HUDEP-2 (cell line): ENCODE data around the gene POLR2L.

Source experiments
- DNase-seq, 76 experiments: peaks; one replicate each; lab custom pipeline; 2025; ENCODE audit not compliant: unreplicated experiment in 76 of 76; lab: John Stamatoyannopoulos, UW

POLR2L gene

DNA sequence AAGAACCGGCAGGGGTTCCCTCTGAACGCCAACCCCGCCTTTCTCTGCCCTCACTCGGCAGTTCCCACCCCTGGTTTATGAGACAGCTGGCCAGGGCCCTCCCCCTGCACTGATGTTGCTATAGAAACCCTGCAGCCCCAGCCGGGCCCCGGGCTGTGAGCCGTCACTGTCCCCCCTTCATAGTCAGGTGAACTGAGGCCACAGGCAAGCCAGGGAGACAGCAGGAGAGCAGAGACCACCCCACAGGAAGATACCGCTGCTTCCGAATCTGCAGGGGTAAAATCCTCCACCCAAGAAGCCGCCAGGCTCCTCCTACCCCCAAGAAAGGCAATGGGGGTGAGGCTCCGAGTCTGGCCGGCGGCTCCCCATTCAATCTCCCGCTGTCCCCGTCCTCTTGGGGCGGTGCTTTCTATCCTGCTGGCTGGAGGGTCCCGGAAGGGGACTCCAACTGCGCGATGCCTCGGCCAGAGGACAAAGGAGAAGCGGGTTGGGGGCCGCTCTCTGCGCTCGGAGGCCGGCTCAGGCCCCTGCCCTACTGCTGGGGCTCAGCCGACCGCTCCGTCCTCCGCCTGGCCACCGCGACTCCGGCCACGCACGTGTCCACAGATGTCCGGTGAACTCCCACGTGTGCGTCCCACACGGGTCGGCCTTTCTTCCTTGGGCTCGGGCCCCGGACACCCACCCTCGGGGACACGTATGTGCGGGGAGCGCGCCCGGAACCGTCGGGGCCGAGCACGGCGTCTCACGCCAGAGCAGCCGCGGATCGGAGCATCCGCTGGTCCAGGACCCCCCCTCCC lies 44.8 kb downstream of the POLR2L start:
- DNase-seq, result peak in 57 of 76 experiments; percentile 6 to 76 (median 54)

- DNase-seq, result no peak
Measured at GRCh38 chr11:796565-797295, 45.6 kb downstream of the POLR2L start.

GRCh38 chr11:795634-796564 lies 46.4 kb downstream of the POLR2L start:
- peak in 61 of 76 experiments; percentile 6 to 82 (median 59) for DNase-seq

- DNase-seq, result no peak
Measured at GRCh38 chr11:794766-795633, 47.3 kb downstream of the POLR2L start.

DNA sequence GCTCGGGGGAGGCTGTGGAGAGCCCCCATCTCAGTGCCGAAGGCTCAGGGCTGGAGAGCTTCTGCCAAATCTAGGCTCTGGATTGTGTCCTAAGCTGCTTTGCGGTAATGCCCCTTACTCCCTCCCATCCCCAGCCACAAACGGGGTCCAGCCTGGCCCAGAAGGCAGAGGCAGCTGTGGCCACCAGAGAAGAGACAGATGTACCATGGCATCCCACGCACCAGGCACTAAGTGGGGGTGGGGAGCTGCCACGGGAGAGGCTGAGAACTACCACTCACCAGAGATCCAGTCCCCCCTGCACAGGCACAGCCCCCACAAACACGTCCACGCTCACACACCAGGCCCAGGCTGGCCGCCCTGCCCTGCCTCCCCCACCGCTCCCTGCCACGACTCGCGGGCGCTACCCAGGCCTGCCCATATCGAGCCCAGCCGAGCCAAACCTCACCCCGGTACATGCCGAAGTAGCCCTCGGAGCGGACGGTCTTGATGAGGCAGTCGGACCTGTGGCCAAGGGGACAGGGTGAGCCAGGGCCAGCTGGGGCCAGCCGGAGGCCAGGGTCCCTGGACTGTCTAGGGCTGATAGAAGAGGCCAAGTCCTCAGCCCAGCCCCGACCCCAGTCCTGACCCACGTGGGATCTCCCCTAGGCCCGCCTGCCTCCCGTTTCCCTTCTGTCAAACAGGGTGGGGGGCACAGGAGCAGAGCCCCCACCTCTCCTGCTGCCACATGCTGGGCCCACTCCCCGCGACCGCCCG lies 48.1 kb downstream of the POLR2L start:
- no peak for DNase-seq

DNA sequence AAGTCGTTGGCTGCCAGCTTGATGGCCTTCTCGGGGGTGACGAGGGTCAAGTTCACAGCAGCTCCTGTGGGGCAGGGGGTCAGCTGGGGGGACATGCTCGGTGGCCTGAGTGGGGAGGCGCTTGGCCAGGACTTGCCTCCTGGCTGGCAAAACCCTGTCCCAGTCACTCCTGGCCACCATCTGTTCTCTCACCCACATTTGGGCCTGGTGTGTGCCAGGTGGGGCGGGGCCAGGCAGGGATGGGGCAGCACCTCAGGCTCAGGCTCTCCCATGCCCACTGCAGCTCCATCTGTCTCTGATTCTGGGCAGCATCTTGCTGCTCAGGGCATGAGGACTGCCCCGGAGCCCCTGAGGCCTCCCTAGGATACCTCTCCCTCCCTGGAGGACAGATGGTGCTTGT lies 48.8 kb downstream of the POLR2L start:
- DNase-seq, result no peak

GRCh38 chr11:792873-793272 lies 49.5 kb downstream of the POLR2L start:
- DNase-seq, result no peak

DNA sequence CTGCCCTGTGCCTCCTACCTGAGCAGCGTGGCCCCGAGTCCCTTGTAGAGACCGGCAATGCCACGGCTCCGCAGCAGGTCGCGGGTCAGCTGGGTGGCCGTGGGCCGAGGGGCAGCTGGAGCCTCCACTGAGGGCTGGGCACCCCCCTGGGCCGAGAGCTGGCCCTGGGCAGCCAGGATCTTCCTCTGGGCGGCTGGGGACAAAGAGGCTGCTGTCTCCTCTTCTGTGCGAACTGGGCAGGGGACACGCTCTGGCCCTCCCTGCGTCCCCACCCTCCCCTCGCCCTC lies 49.9 kb downstream of the POLR2L start:
- no peak for DNase-seq

GRCh38 chr11:791658-792534 lies 50.4 kb downstream of the POLR2L start:
- DNase-seq, result no peak

DNA sequence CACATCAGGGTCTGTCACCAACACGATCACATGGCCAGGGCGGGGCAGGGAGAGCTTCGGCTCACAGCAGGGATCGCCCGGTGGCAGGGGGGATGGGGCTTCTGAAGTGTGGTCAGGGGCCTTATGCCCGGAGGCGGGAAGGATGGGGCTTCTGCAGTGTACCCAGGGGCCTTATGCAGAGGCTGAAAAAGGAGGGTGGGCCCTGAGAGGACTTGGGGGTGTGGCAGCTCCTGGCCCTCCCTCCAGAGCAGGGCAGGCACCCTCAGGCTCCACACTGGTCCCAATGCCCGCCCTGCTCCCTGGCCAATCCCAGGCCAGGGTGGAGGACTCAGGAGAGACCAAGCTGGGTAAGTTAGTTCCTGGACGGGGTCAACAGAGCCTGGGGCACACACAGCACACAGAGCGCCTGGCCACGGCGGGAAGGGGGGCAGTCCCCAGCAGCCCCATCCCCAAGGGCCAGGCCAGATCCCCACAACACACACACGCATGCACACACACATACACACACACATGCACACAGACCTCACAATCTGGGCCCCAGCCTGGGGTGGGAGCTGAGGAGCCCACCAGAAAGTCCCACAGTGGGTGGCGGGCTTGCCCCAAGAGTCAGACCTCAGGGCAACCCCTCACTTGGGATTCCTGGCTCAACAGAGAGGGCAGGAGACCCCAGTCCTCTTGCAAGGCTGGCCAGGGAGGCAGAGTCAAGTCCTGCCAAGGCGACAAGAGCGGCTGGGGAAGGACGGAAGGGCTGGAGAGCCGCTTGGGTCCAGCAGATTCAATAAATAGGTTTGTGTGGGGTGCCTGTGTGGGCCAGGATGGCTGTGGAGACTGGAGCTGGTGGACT lies 51.4 kb downstream of the POLR2L start:
- peak in 1 of 76 experiments; percentile 22 for DNase-seq

GRCh38 chr11:789943-790342 lies 52.4 kb downstream of the POLR2L start, which contains the start of gene CEND1:
CEND1 (minus strand) TSS chr11:790090; CDS start chr11:788576, 1,514 bp downstream.
- DNase-seq, result no peak
